ENCODE results near the gene FAM50A. TPM values are rescaled to one million over a fixed set of nuclear protein-coding genes. Genes with fewer than 3 reads are reported as not detected.

The FAM50A gene, protein sequence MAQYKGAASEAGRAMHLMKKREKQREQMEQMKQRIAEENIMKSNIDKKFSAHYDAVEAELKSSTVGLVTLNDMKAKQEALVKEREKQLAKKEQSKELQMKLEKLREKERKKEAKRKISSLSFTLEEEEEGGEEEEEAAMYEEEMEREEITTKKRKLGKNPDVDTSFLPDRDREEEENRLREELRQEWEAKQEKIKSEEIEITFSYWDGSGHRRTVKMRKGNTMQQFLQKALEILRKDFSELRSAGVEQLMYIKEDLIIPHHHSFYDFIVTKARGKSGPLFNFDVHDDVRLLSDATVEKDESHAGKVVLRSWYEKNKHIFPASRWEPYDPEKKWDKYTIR
- 40.2 and 106 TPM in 2 replicates for total RNA-seq

DNA sequence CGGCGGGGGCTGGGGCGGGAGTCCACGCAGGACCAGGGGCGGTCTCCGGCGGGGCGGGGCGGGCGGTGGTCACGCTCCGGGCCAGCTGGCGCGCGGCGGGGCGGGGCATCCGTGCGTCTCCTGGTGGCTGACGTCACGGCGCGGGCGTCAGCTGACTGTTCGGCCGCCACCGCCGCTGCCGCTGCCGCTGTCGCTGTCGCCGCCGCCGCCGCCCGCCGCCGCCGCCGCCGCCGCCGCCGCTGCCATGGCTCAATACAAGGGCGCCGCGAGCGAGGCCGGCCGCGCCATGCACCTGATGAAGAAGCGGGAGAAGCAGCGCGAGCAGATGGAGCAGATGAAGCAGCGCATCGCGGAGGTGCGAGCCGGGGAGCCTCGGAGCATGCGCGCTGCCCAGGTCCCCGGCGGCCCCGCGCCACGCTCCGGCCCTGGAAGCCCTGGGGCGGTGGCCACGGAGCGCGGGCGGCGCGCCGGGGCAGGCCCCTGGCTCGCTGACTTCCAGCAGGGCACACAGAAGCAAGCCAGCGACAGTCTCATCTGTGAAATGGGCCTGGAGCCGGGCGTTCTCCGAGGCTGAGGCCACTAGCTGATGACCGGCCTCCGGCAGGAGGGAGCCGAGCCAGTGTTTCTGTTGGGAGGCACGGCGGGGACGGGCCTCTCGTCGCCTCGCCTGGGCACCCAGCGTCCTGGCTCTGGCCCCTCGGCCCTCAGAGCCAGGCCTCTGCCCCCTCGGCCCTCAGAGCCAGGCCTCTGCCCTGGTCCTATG lies at the start of gene FAM50A:
Gene FAM50A (plus strand): TSS at position 150 of the 763 bp plus-strand sequence. CDS start 95 bp downstream, at position 245.

GRCh38 chrX:154397888-154398667 lies 45.9 kb upstream of the FAM50A start, which contains the start of gene RPL10:
Gene RPL10, plus strand, starts transcription at chrX:154398377. Its CDS starts 143 bp downstream, at chrX:154398520.

GRCh38 chrX:154409222-154409871 lies 34.6 kb upstream of the FAM50A start, which contains the start of gene DNASE1L1:
Gene DNASE1L1, minus strand, starts transcription at chrX:154409254. Its CDS starts 3,686 bp downstream, at chrX:154405568.

DNA sequence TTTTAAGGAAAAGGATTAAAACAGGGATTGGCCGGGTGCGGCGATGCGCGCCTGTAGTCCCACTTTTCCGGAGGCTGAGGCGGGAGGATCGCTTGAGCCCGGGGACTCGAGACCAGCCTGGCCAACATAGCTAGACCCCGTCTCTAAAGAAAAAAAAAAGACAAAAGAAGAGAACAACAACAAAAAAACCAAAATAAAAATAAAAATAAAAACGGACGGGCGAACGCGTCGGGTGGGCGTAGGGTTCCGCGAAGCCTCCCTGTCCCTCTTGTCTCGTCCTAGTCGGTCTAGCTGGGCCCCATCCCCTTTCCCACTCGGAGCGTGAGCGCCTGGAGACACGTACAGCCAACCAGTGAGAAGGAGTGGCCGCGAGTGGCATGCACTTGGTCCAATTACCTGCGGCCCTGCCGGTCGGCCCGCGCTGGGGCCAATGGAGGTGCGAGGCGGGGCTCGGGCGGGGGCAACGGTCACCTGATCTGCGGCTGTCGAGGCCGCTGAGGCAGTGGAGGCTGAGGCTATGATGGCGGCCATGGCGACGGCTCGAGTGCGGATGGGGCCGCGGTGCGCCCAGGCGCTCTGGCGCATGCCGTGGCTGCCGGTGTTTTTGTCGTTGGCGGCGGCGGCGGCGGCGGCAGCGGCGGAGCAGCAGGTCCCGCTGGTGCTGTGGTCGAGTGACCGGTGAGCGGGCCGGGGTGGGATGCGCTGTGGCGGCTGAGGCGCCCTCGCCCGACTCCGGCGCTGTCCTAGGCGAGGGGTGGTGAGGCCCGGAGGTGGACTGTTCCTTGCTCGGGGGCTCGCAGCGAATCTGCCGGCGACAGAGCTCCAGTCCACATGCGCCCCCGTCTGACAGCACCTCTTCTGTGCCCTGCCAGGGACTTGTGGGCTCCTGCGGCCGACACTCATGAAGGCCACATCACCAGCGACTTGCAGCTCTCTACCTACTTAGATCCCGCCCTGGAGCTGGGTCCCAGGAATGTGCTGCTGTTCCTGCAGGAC lies 15.5 kb upstream of the FAM50A start, which contains the start of gene ATP6AP1:
Gene ATP6AP1 (plus strand): TSS at position 502 of the 996 bp plus-strand sequence. CDS start 16 bp downstream, at position 518.

GRCh38 chrX:154436983-154437752 lies 6.8 kb upstream of the FAM50A start, which contains the start of gene GDI1:
Gene GDI1, plus strand, starts transcription at chrX:154437154. Its CDS starts 101 bp downstream, at chrX:154437255.

GRCh38 chrX:154458116-154458953 lies 14.4 kb downstream of the FAM50A start, which contains the start of gene PLXNA3:
Gene PLXNA3, plus strand, starts transcription at chrX:154458281. Its CDS starts 1,903 bp downstream, at chrX:154460184.

GRCh38 chrX:154478728-154479622 lies 35.0 kb downstream of the FAM50A start, which contains the start of gene LAGE3:
Gene LAGE3, minus strand, starts transcription at chrX:154479281. Its CDS starts 366 bp downstream, at chrX:154478915.

DNA sequence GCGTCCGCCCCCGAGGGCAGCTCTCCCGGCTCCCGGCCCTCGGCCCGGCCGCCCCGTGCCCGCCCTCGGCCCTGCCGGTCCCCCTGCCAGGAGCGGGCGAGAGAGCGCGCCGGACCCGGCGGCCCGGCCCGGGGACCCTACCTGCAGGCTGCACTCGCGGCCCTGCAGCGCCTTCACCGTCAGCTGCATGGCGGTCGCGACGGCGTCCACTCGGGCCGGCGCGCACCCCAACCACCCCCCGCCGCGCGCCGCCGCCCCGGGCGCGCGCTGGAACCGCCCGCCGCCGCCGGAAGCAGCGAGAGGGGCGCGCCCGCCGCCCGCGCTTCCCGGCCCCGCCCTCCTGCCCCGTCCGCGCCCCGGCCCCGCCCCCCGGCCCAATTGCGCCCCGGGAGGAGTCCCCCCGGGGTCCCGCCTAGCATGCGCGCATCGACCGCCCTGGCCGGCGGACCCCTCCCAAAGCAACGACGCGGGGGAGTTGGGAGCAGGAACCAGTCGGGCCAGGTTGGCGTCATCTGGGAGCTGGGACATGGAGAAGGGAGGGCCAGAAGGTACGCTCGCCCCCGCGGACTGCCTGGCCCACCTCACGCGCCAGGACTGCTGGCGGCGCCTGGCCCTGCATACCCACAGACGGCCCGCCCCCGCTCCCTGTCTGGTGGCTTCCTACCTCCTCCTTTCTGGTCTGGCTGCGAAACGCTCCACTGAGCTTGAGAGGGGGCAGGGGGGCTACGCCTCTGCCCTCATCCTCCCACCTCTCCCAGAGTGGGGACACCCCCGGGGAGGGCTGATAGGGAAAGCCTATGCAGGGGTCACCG lies 42.7 kb downstream of the FAM50A start, which contains the start of gene UBL4A:
Gene UBL4A (minus strand): TSS at position 220 of the 812 bp plus-strand sequence. CDS start 31 bp downstream, at position 189.

GRCh38 chrX:154490414-154491083 lies 46.6 kb downstream of the FAM50A start, which contains the start of gene SLC10A3:
Gene SLC10A3, minus strand, starts transcription at chrX:154490629. Its CDS starts 1,689 bp downstream, at chrX:154488940.

Small RNAs within 50 kb of the gene (small RNA-seq; reads per million reads assigned to genes)
- gene MIR6858 (ENCODE audit: low replicate concordance) = not detected
- gene RN7SL697P (ENCODE audit: low replicate concordance) = not detected
- gene SNORA70 (ENCODE audit: low replicate concordance) = not detected

Other genes starting within 250 kb of the FAM50A start
- not detected in 2 replicates for gene OPN1MW2, start 224.4 kb upstream of the FAM50A start, total RNA-seq
- gene OPN1MW3, start 186.6 kb upstream of the FAM50A start, total RNA-seq = not detected in 2 replicates
- gene TEX28, start 149.0 kb upstream of the FAM50A start, total RNA-seq = not detected in 2 replicates
- not detected in 2 replicates for gene TKTL1, start 148.3 kb upstream of the FAM50A start, total RNA-seq
- gene FLNA, start 69.5 kb upstream of the FAM50A start, total RNA-seq = 2,184 and 2,759 TPM in 2 replicates
- gene EMD, start 64.8 kb upstream of the FAM50A start, total RNA-seq = 37.9 and 39.5 TPM in 2 replicates
- gene RPL10, start 45.8 kb upstream of the FAM50A start, total RNA-seq = 1,465 and 3,108 TPM in 2 replicates
- 59.4 and 61.3 TPM in 2 replicates for gene DNASE1L1, start 34.9 kb upstream of the FAM50A start, total RNA-seq
- 22.8 and 30.0 TPM in 2 replicates for gene TAFAZZIN, start 32.6 kb upstream of the FAM50A start, total RNA-seq
- gene ATP6AP1, start 15.5 kb upstream of the FAM50A start, total RNA-seq = 55.3 and 151 TPM in 2 replicates
- 167 and 170 TPM in 2 replicates for gene GDI1, start 7.0 kb upstream of the FAM50A start, total RNA-seq
- gene PLXNA3, start 14.1 kb downstream of the FAM50A start, total RNA-seq = 21.2 and 25.8 TPM in 2 replicates
- gene LAGE3, start 35.1 kb downstream of the FAM50A start, total RNA-seq = 15.7 and 20.4 TPM in 2 replicates
- gene UBL4A, start 42.5 kb downstream of the FAM50A start, total RNA-seq = 33.0 and 51.5 TPM in 2 replicates
- gene SLC10A3, start 46.5 kb downstream of the FAM50A start, total RNA-seq = 38.1 and 45.2 TPM in 2 replicates
- 24.5 and 45.1 TPM in 2 replicates for gene FAM3A, start 72.1 kb downstream of the FAM50A start, total RNA-seq
- gene G6PD, start 102.7 kb downstream of the FAM50A start, total RNA-seq = 90.6 and 152 TPM in 2 replicates
- gene IKBKG, start 103.5 kb downstream of the FAM50A start, total RNA-seq = 20.1 and 24.8 TPM in 2 replicates
- not detected in 2 replicates for gene CTAG1A, start 141.0 kb downstream of the FAM50A start, total RNA-seq
- gene CTAG1B, start 175.1 kb downstream of the FAM50A start, total RNA-seq = not detected in 2 replicates
- 0.22 TPM in 1 of 2 replicates, not detected in the other for gene CTAG2, start 209.4 kb downstream of the FAM50A start, total RNA-seq

All from placental pericyte (primary cell).